ENCODE measurements around the gene NCOA1. TPM values are rescaled to one million over a fixed set of nuclear protein-coding genes. Genes with fewer than 3 reads are reported as not detected.

NCOA1 gene
- total RNA-seq, 1 donor from 2014 or later, result 46.9 TPM

DNA sequence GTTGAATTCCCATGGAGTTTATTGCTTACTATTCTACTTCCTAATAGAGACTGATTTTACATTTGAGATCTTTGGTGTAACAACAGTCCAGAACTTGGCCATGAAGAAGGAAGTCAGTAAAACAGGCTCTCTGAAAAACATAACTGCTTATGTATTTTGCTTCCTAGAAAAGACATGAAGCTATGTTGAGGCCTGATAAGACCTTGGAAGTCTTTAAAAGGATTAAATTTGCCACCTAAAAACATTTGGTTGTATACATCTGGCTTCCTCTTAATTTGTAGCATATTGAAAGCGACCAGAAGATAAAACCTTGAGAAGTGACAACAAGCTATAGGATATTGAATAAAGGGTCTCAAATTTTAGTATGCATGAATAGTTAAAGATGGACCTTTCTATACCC, 265.7 kb downstream of the NCOA1 start:
- peaks cover 73% of the 10 kb centered on the region for H3K36me3 ChIP-seq
- H3K27me3 ChIP-seq, result no peaks in the 10 kb centered on the region
- H3K9me3 ChIP-seq, result no peaks in the 10 kb centered on the region
- TF ChIP-seq, protein P1, sequence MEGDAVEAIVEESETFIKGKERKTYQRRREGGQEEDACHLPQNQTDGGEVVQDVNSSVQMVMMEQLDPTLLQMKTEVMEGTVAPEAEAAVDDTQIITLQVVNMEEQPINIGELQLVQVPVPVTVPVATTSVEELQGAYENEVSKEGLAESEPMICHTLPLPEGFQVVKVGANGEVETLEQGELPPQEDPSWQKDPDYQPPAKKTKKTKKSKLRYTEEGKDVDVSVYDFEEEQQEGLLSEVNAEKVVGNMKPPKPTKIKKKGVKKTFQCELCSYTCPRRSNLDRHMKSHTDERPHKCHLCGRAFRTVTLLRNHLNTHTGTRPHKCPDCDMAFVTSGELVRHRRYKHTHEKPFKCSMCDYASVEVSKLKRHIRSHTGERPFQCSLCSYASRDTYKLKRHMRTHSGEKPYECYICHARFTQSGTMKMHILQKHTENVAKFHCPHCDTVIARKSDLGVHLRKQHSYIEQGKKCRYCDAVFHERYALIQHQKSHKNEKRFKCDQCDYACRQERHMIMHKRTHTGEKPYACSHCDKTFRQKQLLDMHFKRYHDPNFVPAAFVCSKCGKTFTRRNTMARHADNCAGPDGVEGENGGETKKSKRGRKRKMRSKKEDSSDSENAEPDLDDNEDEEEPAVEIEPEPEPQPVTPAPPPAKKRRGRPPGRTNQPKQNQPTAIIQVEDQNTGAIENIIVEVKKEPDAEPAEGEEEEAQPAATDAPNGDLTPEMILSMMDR (IDR thresholded peaks at IDR 0.05), result no peak
- H3K4me3 ChIP-seq, result no peak overlapping the region
- ATAC-seq (no peak), DNase-seq (no peak)
- no peaks in the 10 kb centered on the region for H3K4me1 ChIP-seq
- intact Hi-C loops (cut with DNase I), result no loop called here
- H3K27ac ChIP-seq, result no peak overlapping the region

DNA sequence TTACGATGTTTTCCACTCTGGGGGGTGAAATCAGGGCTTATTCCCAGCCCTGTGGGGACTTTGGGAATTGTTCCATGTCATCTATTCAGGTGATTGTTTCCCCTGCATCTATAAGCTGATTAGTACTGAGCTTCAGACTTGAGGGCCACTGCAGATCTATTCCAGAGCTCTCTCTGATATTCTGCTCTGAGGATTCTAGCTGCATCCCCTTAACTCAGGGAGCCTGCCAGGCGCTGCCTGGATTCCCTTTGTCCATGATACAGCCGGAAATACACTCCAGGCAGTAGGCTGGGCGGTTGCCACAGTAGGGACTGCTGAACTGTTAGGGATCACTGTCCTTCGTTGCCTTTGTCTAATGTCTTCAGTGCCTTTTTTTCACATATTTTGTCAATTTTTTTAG, 270.8 kb downstream of the NCOA1 start:
- intact Hi-C loops (cut with DNase I), result no loop called here
- H3K4me3 ChIP-seq, result no peak overlapping the region
- H3K36me3 ChIP-seq, result peaks cover 85% of the 10 kb centered on the region
- no peak overlapping the region for H3K27ac ChIP-seq
- no peaks in the 10 kb centered on the region for H3K9me3 ChIP-seq
- TF ChIP-seq, protein P1 (IDR thresholded peaks at IDR 0.05), result no peak
- H3K4me1 ChIP-seq, result no peaks in the 10 kb centered on the region
- H3K27me3 ChIP-seq, result no peaks in the 10 kb centered on the region
- DNase-seq, result no peak
- no peak for ATAC-seq

GRCh38 chr2:24762518-24762917, 271.5 kb downstream of the NCOA1 start:
- no peaks in the 10 kb centered on the region for H3K27me3 ChIP-seq
- H3K4me3 ChIP-seq, result no peak overlapping the region
- TF ChIP-seq, protein P1 (IDR thresholded peaks at IDR 0.05), result no peak
- no peaks in the 10 kb centered on the region for H3K9me3 ChIP-seq
- H3K36me3 ChIP-seq, result peaks cover 92% of the 10 kb centered on the region
- ATAC-seq (no peak), DNase-seq (no peak)
- H3K4me1 ChIP-seq, result no peaks in the 10 kb centered on the region
- intact Hi-C loops (cut with DNase I), result no loop called here
- no peak overlapping the region for H3K27ac ChIP-seq

- no peak overlapping the region for H3K27ac ChIP-seq
- TF ChIP-seq, protein P1 (IDR thresholded peaks at IDR 0.05), result no peak
- no peaks in the 10 kb centered on the region for H3K9me3 ChIP-seq
- H3K4me3 ChIP-seq, result no peak overlapping the region
- ATAC-seq (no peak), DNase-seq (no peak)
- peaks cover 90% of the 10 kb centered on the region for H3K36me3 ChIP-seq
- intact Hi-C loops (cut with DNase I), result no loop called here
- no peaks in the 10 kb centered on the region for H3K27me3 ChIP-seq
- no peaks in the 10 kb centered on the region for H3K4me1 ChIP-seq
Measured at GRCh38 chr2:24763843-24764242, 272.8 kb downstream of the NCOA1 start.

- Histone ChIP-seq H3K4me3 (no peak overlapping the region), H3K9me3 (no peaks in the 10 kb centered on the region), H3K27me3 (no peaks in the 10 kb centered on the region), H3K27ac (no peak overlapping the region), H3K4me1 (no peaks in the 10 kb centered on the region), H3K36me3 (peaks cover 77% of the 10 kb centered on the region)
- intact Hi-C loops (cut with DNase I), result no loop called here
- DNase-seq (no peak), ATAC-seq (no peak)
- TF ChIP-seq, protein P1 (IDR thresholded peaks at IDR 0.05), result no peak
Measured at GRCh38 chr2:24766609-24767008, 275.6 kb downstream of the NCOA1 start.

- ATAC-seq (peak; percentile 77), DNase-seq (no peak)
- peaks cover 63% of the 10 kb centered on the region for H3K36me3 ChIP-seq
- no peak overlapping the region for H3K4me3 ChIP-seq
- no peaks in the 10 kb centered on the region for H3K9me3 ChIP-seq
- H3K4me1 ChIP-seq, result no peaks in the 10 kb centered on the region
- intact Hi-C loops (cut with DNase I), result no loop called here
- no peaks in the 10 kb centered on the region for H3K27me3 ChIP-seq
- H3K27ac ChIP-seq, result no peak overlapping the region
- TF ChIP-seq, protein P1 (IDR thresholded peaks at IDR 0.05), result no peak
Measured at GRCh38 chr2:24768013-24768412, 277.0 kb downstream of the NCOA1 start.
